GM10266 (cell line): ENCODE measurements around the gene SFXN3.

Experiments
- DNase-seq: peaks from one replicate; pipeline ENCODE4 v3.0.0; 2012; ENCODE audit errors: extremely low spot score
- CTCF ChIP-seq: IDR thresholded peaks from 2 replicates; pipeline ENCODE4 v1.5.1; 2012; ENCODE audit warnings: mild to moderate bottlenecking, low read depth; ENCODE audit not compliant: control insufficient read depth, insufficient read depth; ENCODE audit errors: missing control alignments

SFXN3 gene

GRCh38 chr10:101066146-101066895, 35.3 kb downstream of the SFXN3 start:
- TF ChIP-seq CTCF, result peak; percentile 70
- peak; percentile 78 for DNase-seq

GRCh38 chr10:101066896-101067355, 35.9 kb downstream of the SFXN3 start:
- DNase-seq, result no peak
- no peak for TF ChIP-seq CTCF

GRCh38 chr10:101067356-101068083, 36.5 kb downstream of the SFXN3 start:
- peak; percentile 90 for TF ChIP-seq CTCF
- DNase-seq, result peak; percentile 87

- no peak for TF ChIP-seq CTCF
- no peak for DNase-seq
These were observed 38.4 kb downstream of the SFXN3 start for GRCh38 chr10:101069441-101069840.

GRCh38 chr10:101070098-101070497, 39.1 kb downstream of the SFXN3 start:
- TF ChIP-seq CTCF, result no peak
- DNase-seq, result no peak

- no peak for DNase-seq
- TF ChIP-seq CTCF, result no peak
These were observed 40.3 kb downstream of the SFXN3 start for GRCh38 chr10:101071267-101071884.

GRCh38 chr10:101071885-101072433, 40.9 kb downstream of the SFXN3 start:
- TF ChIP-seq CTCF, result no peak

More at GRCh38 chr10:101071885-101072433, 40.9 kb downstream of the SFXN3 start:
- no peak for DNase-seq
